Posterior vena cava (tissue), 2 donors: ENCODE data around the gene ABCG2. TPM values are rescaled to one million over a fixed set of nuclear protein-coding genes. Genes with fewer than 3 reads are reported as not detected.
"Not testable (repeated sequence)": the region's sequence is repeated elsewhere in the genome, so short reads cannot be mapped to it uniquely, and the experiment has no call there.

Experiments
- DNase-seq: peaks from one replicate; pipeline ENCODE4 v3.0.0-alpha.2; 2020; ENCODE audit warnings: low spot score
- intact Hi-C, 2 donors: fragments of 100-400 bp; cut with DNase I; formaldehyde crosslinking; loops; one replicate each; pipeline versions ENCODE4 v1.14.1 to v1.14.2; 2022 to 2023
- total RNA-seq, 2 donors: library from RNA; stranded (reverse); fragmentation: NEBNext Ultra II Directional; extraction: Animal tissue kit (Norgen Biotek cat#: 25700); gene quantifications; one replicate each; pipeline ENCODE4 v1.2.1, GENCODE V29; 2021
- donor health status: DM: yes; HTN: yes; CAD: no.
- donor health status: DM: yes; HTN: yes; CAD: no.

The ABCG2 gene
- total RNA-seq, 2 donors from 2014 or later = 1.6 to 3.4 TPM

DNA sequence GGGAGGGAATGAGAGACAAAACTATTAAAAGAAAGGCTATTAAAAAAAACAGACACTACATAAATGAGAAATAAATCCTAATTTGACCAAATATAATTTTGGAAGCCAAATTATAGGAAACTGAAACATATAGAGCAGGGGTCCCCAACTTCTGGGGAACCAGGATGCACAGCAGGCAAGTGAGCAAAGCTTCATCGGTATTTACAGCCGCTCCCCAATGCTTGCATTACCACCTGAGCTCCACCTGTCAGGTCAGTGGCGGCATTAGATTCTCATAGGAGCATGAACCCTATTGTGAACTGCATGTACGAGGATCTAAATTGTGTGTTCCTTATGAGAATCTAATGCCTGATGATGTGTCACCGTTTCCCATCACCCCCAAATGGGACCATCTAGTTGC lies 28.4 kb downstream of the ABCG2 start:
- intact Hi-C loops = no loop called here
- no peak for DNase-seq

DNA sequence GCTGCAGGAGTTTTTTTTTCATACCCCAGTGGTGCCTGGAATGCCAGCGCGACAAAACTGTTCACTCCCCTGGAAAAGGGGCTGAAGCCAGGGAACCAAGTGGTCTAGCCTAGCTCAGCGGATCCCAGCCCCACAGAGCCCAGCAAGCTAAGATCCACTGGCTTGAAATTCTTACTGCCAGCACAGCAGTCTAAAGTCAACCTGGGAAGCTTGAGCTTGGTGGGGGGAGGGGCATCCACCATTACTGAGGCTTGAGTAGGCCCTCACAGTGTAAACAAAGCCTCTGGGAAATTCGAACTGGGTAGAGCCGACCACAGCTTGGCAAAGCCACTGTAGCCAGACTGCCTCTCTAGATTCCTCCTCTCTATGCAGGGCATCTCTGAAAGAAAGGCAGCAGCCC lies 36.2 kb downstream of the ABCG2 start:
- intact Hi-C loops, DNase-seq: not testable (repeated sequence)

DNA sequence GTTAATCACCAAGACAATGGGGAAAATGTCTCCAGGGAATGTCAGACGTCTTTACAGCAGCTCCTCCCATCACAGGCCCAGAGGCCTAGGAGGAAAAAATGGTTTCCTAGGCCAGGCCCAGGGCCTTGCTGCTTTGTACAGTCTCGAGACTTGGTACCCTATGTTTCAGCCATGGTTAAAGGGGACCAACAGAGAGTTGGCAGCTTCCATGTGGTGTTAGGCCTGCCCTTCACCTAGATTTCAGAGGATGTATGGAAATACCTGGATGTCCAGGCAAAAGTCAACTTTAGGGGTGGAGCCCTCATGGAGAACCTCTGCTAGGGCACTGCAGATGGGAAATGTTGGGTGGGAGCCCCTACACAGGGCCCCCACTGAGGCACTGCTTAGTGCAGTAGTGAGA lies 38.5 kb downstream of the ABCG2 start:
- intact Hi-C loops = no loop called here
- DNase-seq = no peak

- intact Hi-C loops = no loop called here
These were observed 42.9 kb downstream of the ABCG2 start for GRCh38 chr4:88115587-88115986.

DNA sequence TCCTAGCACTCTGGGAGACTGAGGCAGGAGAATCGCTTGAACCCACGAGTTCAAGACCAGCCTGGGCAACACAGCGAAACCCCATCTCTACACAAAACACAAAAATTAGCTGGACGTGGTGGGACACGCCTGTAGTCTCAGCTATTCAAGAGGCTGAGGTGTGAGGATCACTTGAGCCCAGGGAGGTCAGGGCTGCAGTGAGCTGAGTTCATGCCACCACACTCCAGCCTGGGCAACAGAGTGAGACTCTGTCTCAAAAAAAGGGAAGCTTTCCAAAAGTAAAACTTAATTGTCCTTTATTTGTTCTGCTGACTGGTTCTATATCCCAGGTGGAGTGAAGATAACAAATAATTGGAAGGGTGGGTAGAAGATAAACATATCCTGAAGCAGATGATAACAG lies 45.6 kb downstream of the ABCG2 start:
- intact Hi-C loops = no loop called here

More at GRCh38 chr4:88115587-88115986, 42.9 kb downstream of the ABCG2 start:
- DNase-seq = no peak

GRCh38 chr4:88110826-88111225 lies 47.6 kb downstream of the ABCG2 start:
- DNase-seq = no peak
- intact Hi-C loops = no loop called here

More for the DNA sequence above, 45.6 kb downstream of the ABCG2 start:
- no peak for DNase-seq

- DNase-seq = no peak
- intact Hi-C loops = no loop called here
These were observed 49.1 kb downstream of the ABCG2 start for GRCh38 chr4:88109123-88109881.

DNA sequence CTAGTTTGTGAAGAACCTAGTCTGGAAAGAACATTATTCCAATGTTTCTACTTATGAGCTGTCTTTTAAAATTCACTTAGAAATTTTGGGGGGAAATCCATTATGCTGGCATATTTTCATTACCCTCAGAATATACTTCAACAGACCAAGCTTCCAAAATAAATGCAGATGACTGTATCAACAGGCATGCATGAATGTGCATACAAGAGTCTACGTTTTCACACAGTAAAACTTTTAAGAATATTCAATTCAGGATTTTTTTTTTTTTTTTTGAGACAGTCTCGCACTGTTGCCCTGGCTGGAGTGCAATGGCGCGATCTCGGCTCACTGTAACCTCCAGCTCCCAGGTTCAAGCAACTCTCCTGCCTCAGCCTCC lies 49.7 kb downstream of the ABCG2 start:
- intact Hi-C loops = no loop called here

GRCh38 chr4:88108108-88108465 lies 50.4 kb downstream of the ABCG2 start:
- DNase-seq, intact Hi-C loops: not testable (repeated sequence)

More for the DNA sequence above, 49.7 kb downstream of the ABCG2 start:
- no peak for DNase-seq

GRCh38 chr4:88107406-88108107 lies 50.9 kb downstream of the ABCG2 start:
- no peak for DNase-seq
- intact Hi-C loops = no loop called here

DNA sequence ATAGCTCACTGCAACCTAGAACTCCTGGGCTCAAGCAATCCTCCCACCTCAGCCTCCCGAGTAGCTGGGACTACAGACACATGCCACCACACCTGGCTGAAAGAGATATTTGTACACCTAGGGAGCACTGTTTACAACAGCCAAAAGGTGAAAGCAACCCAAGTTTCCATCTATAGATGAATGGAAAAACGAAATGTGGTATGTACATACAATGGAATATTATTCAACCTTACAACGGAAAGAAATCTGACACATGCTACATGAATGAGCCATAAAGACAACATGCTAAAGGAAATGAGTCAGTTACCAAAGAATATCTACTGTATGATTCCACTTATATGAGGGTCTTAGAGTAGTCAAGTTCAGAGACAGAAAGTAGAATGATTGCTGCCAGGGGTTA lies 52.2 kb downstream of the ABCG2 start:
- intact Hi-C loops = no loop called here
- DNase-seq = no peak

DNA sequence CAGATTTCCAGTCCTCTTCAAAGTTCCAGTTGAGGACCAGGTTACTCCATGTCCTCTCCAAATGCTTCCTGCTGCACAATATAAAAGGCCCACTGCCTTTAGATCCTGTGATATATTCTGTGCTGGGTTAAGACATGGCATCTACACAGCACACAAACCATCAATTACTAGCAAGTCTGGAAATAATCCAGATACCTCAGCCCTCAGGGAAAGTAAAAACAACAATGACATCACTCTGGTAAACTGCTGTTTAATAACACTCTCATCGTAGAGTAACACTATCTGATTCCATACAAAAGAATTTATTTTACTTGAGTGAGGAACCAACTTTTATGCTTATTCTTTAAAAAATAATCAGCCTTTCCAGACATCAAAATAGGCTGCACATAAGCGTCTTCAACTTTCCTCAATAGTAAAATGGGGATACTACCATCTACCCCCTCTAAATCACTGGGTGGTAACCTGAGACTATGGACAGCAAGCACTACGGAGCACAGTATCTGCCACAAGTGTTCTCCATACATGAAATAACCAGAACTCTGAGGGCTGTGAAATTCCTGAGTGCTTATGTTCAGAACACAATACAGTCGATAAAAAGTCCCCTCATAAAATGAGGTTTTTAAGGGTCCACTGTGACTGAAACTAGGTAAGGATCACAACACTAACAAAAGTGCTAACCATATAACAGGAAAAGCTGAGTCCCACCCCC lies 53.4 kb downstream of the ABCG2 start:
- intact Hi-C loops = no loop called here
- no peak for DNase-seq

GRCh38 chr4:88102026-88102425 lies 56.4 kb downstream of the ABCG2 start:
- intact Hi-C loops = no loop called here
- DNase-seq = no peak

DNA sequence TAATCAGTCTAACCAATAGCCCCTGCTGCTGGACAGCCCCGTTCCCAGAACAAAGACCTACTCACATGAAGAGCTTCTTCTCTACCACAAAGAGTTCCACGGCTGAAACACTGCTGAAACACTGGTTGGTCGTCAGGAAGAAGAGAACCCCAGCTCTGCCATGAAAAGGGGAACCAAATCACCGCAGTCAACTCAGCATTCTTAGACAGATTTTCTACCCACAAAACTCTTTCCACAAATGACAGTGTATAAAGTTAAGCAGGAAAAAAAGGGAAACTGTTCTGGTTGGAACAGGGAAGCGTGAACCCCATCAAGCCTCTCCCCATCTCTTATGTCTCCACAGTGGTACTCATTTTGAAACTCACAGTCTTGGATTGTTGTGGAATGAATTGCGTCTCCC lies 57.3 kb downstream of the ABCG2 start:
- intact Hi-C loops = no loop called here
- no peak for DNase-seq

DNA sequence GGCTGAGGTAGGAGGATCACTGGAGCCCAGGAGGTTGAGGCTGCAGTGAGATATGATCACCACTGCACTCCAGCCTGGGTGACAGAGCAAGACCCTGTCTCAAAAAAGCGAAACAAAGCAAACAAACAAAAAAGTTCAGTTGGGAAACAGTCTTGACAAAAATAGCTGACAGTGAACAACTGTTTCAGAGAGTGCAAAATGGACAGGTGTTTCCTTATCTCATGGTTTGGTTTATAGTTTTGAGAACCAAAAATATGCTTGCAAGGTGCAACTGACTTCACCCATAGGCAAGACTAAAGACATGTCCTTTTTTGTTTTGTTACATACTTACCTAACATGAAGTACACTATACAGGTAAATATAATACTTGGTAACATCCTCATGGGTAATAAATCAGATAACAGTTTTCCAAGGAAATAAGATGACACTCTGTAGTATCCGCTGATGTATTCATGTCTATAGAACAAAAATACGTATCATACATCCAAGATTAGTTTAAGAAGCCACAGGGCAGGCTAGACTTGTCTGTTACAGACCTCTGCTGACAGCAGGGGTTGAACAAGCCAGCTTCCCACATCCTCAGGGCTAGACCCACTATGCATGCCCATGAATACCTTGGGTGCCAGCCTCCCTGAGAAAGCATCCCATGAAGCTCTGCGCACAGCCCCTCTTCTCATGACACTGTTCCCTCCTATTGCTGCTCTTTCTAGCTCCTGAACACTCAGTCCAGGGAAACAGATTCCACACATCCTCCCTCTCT lies 59.3 kb downstream of the ABCG2 start:
- intact Hi-C loops = no loop called here
- no peak for DNase-seq

DNA sequence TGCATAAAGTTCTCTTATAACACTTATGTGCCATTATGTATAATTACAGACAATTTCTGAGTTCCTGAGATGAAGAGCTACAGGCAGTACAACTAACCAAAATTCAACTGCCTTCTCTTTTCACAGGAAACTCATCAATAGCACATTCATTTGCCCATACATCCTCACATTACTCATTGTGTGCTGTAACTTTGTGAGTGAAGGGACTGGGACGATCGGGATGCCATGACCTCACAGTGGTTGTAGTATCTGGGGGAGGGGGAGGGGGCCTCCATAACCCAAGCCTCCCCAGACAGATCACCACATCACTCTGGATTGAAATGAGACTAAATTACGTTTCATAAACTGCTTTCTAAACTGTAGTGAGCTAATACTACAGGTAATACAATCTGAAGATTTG lies 60.7 kb downstream of the ABCG2 start:
- intact Hi-C loops = no loop called here
- no peak for DNase-seq

DNA sequence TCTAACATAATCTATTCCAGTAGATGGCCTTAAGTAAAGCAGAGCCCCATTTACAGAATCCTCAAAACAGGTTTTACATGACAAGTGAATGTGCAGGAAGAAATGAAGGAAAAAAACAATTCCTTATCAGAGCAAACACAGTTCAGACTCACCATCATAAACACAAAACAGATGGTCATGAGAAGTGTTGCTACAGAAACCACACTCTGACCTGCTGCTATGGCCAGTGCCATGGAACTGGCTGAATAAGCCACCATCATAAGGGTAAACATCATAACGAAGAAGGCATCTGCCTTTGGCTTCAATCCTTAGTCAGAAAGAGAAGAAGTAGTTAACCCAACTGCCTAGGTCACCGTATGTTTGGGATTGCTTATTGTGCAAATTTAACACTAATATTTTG lies 61.1 kb downstream of the ABCG2 start:
- intact Hi-C loops = no loop called here

GRCh38 chr4:88093874-88094273 lies 64.6 kb downstream of the ABCG2 start:
- intact Hi-C loops = no loop called here
- no peak for DNase-seq

More for the DNA sequence above, 61.1 kb downstream of the ABCG2 start:
- no peak for DNase-seq

GRCh38 chr4:88091378-88091777 lies 67.1 kb downstream of the ABCG2 start:
- DNase-seq = no peak
- intact Hi-C loops = no loop called here

- DNase-seq = no peak
- intact Hi-C loops = no loop called here
These were observed 67.5 kb downstream of the ABCG2 start for GRCh38 chr4:88090898-88091297.
